GM23248 (cell line): Measurements from ENCODE around the gene RNF114. TPM values are rescaled to one million over a fixed set of nuclear protein-coding genes. Genes with fewer than 3 reads are reported as not detected.

Experiments
- DNase-seq: peaks from one replicate; pipeline ENCODE4 v3.0.0-alpha.2; 2015
- H2AFZ ChIP-seq: fragments of 200-600 bp; sonication (generic); 2 replicates; pipeline ENCODE4 v1.6.1; 2016; ENCODE audit warnings: antibody characterized with exemption
- H3F3A ChIP-seq: fragments of 200-600 bp; sonication (generic); 2 replicates; pipeline ENCODE4 v1.6.1; 2016; ENCODE audit warnings: mild to moderate bottlenecking, antibody characterized with exemption, mixed run types; ENCODE audit not compliant: insufficient read depth
- H3K27ac ChIP-seq: fragments of 200-600 bp; sonication (generic); 2 replicates; pipeline ENCODE4 v1.5.1; 2016; ENCODE audit warnings: mild to moderate bottlenecking
- H3K27me3 ChIP-seq: fragments of 200-600 bp; sonication (generic); replicated peaks from 2 replicates; pipeline ENCODE4 v1.6.1; 2016; ENCODE audit warnings: mild to moderate bottlenecking; ENCODE audit not compliant: insufficient read depth
- H3K36me3 ChIP-seq: fragments of 200-600 bp; sonication (generic); 2 replicates; pipeline ENCODE4 v1.6.1; 2016; ENCODE audit warnings: low read depth, mild to moderate bottlenecking
- H3K4me1 ChIP-seq: fragments of 200-600 bp; sonication (generic); 2 replicates; pipeline ENCODE4 v1.6.1; 2016; ENCODE audit warnings: mild to moderate bottlenecking; ENCODE audit not compliant: insufficient read depth
- H3K4me2 ChIP-seq: fragments of 200-600 bp; sonication (generic); one replicate; pipeline ENCODE4 v1.6.1; 2016; ENCODE audit warnings: mild to moderate bottlenecking; ENCODE audit not compliant: unreplicated experiment
- H3K4me3 ChIP-seq: fragments of 200-600 bp; sonication (generic); 2 replicates; pipeline ENCODE4 v1.5.1; 2016; ENCODE audit warnings: mild to moderate bottlenecking
- H3K79me2 ChIP-seq: fragments of 200-600 bp; sonication (generic); 2 replicates; pipeline ENCODE4 v1.6.1; 2016; ENCODE audit warnings: mild to moderate bottlenecking; ENCODE audit not compliant: insufficient read depth
- H3K9ac ChIP-seq: fragments of 200-600 bp; sonication (generic); 2 replicates; pipeline ENCODE4 v1.6.1; 2016; ENCODE audit warnings: mild to moderate bottlenecking
- H3K9me2 ChIP-seq: fragments of 200-600 bp; sonication (generic); 2 replicates; pipeline ENCODE4 v1.6.1; 2016; ENCODE audit warnings: mixed run types, mild to moderate bottlenecking, moderate library complexity; ENCODE audit not compliant: insufficient read depth
- H3K9me3 ChIP-seq: fragments of 200-600 bp; sonication (generic); one replicate; pipeline ENCODE4 v1.6.1; 2017; ENCODE audit warnings: low read depth
- H4K20me1 ChIP-seq: fragments of 200-600 bp; sonication (generic); 2 replicates; pipeline ENCODE4 v1.6.0; 2016; ENCODE audit not compliant: insufficient read depth
- EZH2 ChIP-seq: fragments of 200-600 bp; sonication (generic); IDR thresholded peaks from 2 replicates; pipeline ENCODE4 v1.6.1; 2018; ENCODE audit warnings: antibody characterized with exemption, mild to moderate bottlenecking; ENCODE audit not compliant: insufficient read depth, poor library complexity, severe bottlenecking
- EZH2phosphoT487 ChIP-seq: fragments of 200-600 bp; sonication (generic); IDR thresholded peaks from 2 replicates; pipeline ENCODE4 v1.6.1; 2018; ENCODE audit warnings: antibody characterized with exemption, moderate library complexity, mild to moderate bottlenecking, low read depth; ENCODE audit not compliant: insufficient read depth
- WGBS, 2 experiments: methylation state at CpG; one replicate each; pipeline ENCODE4 v1.1.6; 2015 to 2017; ENCODE audit warnings: low lambda C conversion rate in 2 of 2, low coverage in 1 of 2; ENCODE audit errors: missing lambda C conversion rate in 2 of 2; 5-methylcytosine and 5-hydroxymethylcytosine counted together
- in situ Hi-C: fragments of 300-500 bp; cut with MboI; formaldehyde crosslinking; loops from 2 replicates; pipeline ENCODE4 v1.15.0; 2020
- polyA plus RNA-seq: library from polyadenylated mRNA; unstranded; fragments of >200 nt; fragmentation: Nextera tagmentation; extraction: Ambion mirVana; gene quantifications from 2 replicates; pipeline ENCODE4 v1.2.1, GENCODE V29; 2016
- total RNA-seq: library from RNA; depleted of rRNA; stranded (reverse); fragments of >200 nt; shearing (Covaris generic); gene quantifications from 2 replicates; pipeline ENCODE4 v1.2.3, GENCODE V29; 2014

The RNF114 gene
- total and polyA plus RNA-seq, 2 experiments from 2014 or later: 72.7 to 96.0 TPM

- Histone ChIP-seq H2AFZ (no peak overlapping the region), H3K4me3 (peak overlapping the region; percentile 89), H3K36me3 (peaks cover 12% of the 10 kb centered on the region; the same call in 1 of the 2 replicates), H3K9me2 (no peaks in the 10 kb centered on the region), H3K27ac (peak overlapping the region; percentile 42), H3K9ac (peak overlapping the region; percentile 93), H3K4me2 (peak overlapping the region; percentile 83), H3K4me1 (peaks cover 19% of the 10 kb centered on the region), H3K9me3 (no peaks in the 10 kb centered on the region), H4K20me1 (0 out of 2 replicates have a peak, but pooled peaks cover 4% of the 10 kb centered on the region), H3K79me2 (peaks cover 73% of the 10 kb centered on the region), H3K27me3 (no peaks in the 10 kb centered on the region), H3F3A (peaks cover 5% of the 10 kb centered on the region; the same call in 1 of the 2 replicates)
- WGBS, 2 experiments: 29 to 34% methylated on average over 12 of the region's 12 CpGs
- TF ChIP-seq EZH2 (no peak), EZH2phosphoT487 (no peak)
- DNase-seq: peak; percentile 83
- in situ Hi-C loops: no loop called here
Observed at GRCh38 chr20:49938173-49939163, 2.3 kb downstream of the RNF114 start.

DNA sequence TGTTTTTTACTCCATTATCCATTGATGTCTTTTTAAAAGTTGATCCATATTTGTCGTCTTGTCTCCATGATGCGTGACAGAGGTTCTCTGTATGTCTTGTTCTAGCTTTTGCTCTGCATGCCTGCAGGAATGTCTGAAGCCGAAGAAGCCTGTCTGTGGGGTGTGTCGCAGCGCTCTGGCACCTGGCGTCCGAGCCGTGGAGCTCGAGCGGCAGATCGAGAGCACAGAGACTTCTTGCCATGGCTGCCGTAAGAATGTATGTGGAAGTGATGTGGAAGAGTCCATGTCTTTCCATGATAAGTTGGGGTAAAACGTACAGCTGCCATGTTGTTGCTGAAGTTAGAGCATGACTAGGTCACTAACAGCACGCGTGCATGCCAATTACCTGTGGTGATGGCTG is 5.3 kb downstream of the RNF114 start:
- Histone ChIP-seq H3K36me3 (peaks cover 21% of the 10 kb centered on the region; the same call in 1 of the 2 replicates), H2AFZ (no peak overlapping the region), H3K4me1 (peaks cover 19% of the 10 kb centered on the region), H3K27ac (no peak overlapping the region), H3K27me3 (no peaks in the 10 kb centered on the region), H3K9me2 (no peaks in the 10 kb centered on the region), H3K4me2 (no peak overlapping the region), H3F3A (peaks cover 13% of the 10 kb centered on the region), H3K9ac (no peak overlapping the region), H3K4me3 (no peak overlapping the region), H4K20me1 (0 out of 2 replicates have a peak, but pooled peaks cover 4% of the 10 kb centered on the region), H3K79me2 (peaks cover 98% of the 10 kb centered on the region), H3K9me3 (no peaks in the 10 kb centered on the region)
- no peak for DNase-seq
- in situ Hi-C loops: no loop called here
- 96 to 98% methylated on average over 15 of the region's 15 CpGs for WGBS, 2 experiments
- TF ChIP-seq EZH2phosphoT487 (no peak), EZH2 (no peak)

GRCh38 chr20:49942303-49942702 is 6.1 kb downstream of the RNF114 start:
- H3K36me3 ChIP-seq: peaks cover 25% of the 10 kb centered on the region; the same call in 1 of the 2 replicates
- H3K79me2 ChIP-seq: peaks cover 97% of the 10 kb centered on the region
- H3F3A ChIP-seq: peaks cover 18% of the 10 kb centered on the region
- H3K27me3 ChIP-seq: no peaks in the 10 kb centered on the region
- H3K4me3 ChIP-seq: no peak overlapping the region
- in situ Hi-C loops: no loop called here
- peaks cover 15% of the 10 kb centered on the region for H3K4me1 ChIP-seq
- H4K20me1 ChIP-seq: 0 out of 2 replicates have a peak, but pooled peaks cover under 1% of the 10 kb centered on the region
- H3K27ac ChIP-seq: no peak overlapping the region
- no peak overlapping the region for H2AFZ ChIP-seq
- H3K9me3 ChIP-seq: no peaks in the 10 kb centered on the region
- WGBS, 2 experiments: 81 to 83% methylated on average over 3 of the region's 3 CpGs
- H3K4me2 ChIP-seq: no peak overlapping the region
- TF ChIP-seq EZH2: no peak
- TF ChIP-seq EZH2phosphoT487: no peak
- DNase-seq: no peak
- no peak overlapping the region for H3K9ac ChIP-seq
- no peaks in the 10 kb centered on the region for H3K9me2 ChIP-seq

DNA sequence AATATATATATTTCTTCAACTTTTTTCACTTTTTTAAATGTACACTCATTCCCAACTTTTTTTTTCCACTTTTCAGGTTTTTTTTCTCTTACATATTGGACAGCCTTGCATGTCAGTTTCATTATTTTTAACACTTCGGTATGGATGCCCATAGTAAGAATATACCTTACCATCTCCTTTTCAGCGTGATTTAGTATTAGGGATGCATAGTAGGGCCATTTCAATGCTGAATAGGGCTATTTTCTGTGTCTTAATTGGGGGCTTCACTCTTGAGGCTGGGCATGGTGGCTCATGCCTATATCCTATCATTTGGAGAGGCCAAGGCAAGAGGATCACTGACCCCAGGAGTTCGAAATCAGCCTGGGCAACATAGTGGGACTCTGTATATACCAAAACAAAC is 6.7 kb downstream of the RNF114 start:
- Histone ChIP-seq H3K4me2 (no peak overlapping the region), H4K20me1 (no peaks in the 10 kb centered on the region), H3K4me3 (no peak overlapping the region), H3K9me3 (no peaks in the 10 kb centered on the region), H3F3A (peaks cover 21% of the 10 kb centered on the region), H3K4me1 (peaks cover 10% of the 10 kb centered on the region), H3K36me3 (peaks cover 25% of the 10 kb centered on the region; the same call in 1 of the 2 replicates), H2AFZ (no peak overlapping the region), H3K9me2 (no peaks in the 10 kb centered on the region), H3K9ac (no peak overlapping the region), H3K27me3 (no peaks in the 10 kb centered on the region), H3K27ac (no peak overlapping the region), H3K79me2 (peaks cover 92% of the 10 kb centered on the region)
- no peak for TF ChIP-seq EZH2
- TF ChIP-seq EZH2phosphoT487: no peak
- WGBS, 2 experiments: 98% methylated on average over 3 of the region's 3 CpGs
- DNase-seq: no peak
- in situ Hi-C loops: no loop called here
